K562 (cell line): Measurements from ENCODE around the gene GMEB2. TPM values are rescaled to one million over a fixed set of nuclear protein-coding genes. Genes with fewer than 3 reads are reported as not detected.

Experiments used
- CBFA2T3 ChIP-seq: fragments of 450-650 bp; IDR thresholded peaks from 2 replicates; pipeline ENCODE4 v1.6.1; 2017
- CHCHD3 ChIP-seq: fragments of 250-450 bp; sonication (Bioruptor Pico); IDR thresholded peaks from 2 replicates; pipeline ENCODE4 v2.1.2; 2022; ENCODE audit warnings: mild to moderate bottlenecking
- CHD2 ChIP-seq: IDR thresholded peaks from 2 replicates; pipeline ENCODE4 v1.6.1; 2011; ENCODE audit warnings: low read depth, low read length
- CREM ChIP-seq: IDR thresholded peaks from 2 replicates; pipeline ENCODE4 v1.6.1; 2014; ENCODE audit warnings: antibody characterized with exemption, low read depth
- DEAF1 ChIP-seq: fragments of 450-650 bp; formaldehyde crosslinking; IDR thresholded peaks from 2 replicates; pipeline ENCODE4 v1.4.0; 2020; ENCODE audit warnings: mild to moderate bottlenecking, moderate library complexity
- ERF ChIP-seq: fragments of 450-650 bp; formaldehyde crosslinking; IDR thresholded peaks from 2 replicates; pipeline ENCODE4 v1.4.0; 2020; ENCODE audit warnings: mild to moderate bottlenecking, mixed read lengths
- ESRRA ChIP-seq: fragments of 450-650 bp; IDR thresholded peaks from 2 replicates; pipeline ENCODE4 v1.6.1; 2014; ENCODE audit warnings: low read depth, mild to moderate bottlenecking, moderate library complexity, borderline replicate concordance
- HLTF ChIP-seq: fragments of 450-650 bp; IDR thresholded peaks from 2 replicates; pipeline ENCODE4 v1.6.1; 2016
- KLF13 ChIP-seq: fragments of 450-650 bp; IDR thresholded peaks from 2 replicates; pipeline ENCODE4 v1.6.1; 2016; ENCODE audit warnings: missing genetic modification characterization, low read depth, mild to moderate bottlenecking, missing compliant biosample characterization, moderate library complexity, borderline replicate concordance
- PHF20 ChIP-seq: fragments of 450-650 bp; IDR thresholded peaks from 2 replicates; pipeline ENCODE4 v1.6.1; 2018; ENCODE audit not compliant: partially characterized antibody
- RFX7 ChIP-seq: fragments of 250-450 bp; sonication (Bioruptor Pico); IDR thresholded peaks from 2 replicates; pipeline ENCODE4 v1.5.1; 2021; ENCODE audit warnings: mild to moderate bottlenecking
- SNIP1 ChIP-seq: fragments of 450-650 bp; IDR thresholded peaks from 2 replicates; pipeline ENCODE4 v1.7.1; 2017; ENCODE audit warnings: low read depth, mild to moderate bottlenecking
- TAF15 ChIP-seq: fragments of 200-400 bp; formaldehyde crosslinking; IDR thresholded peaks from 2 replicates; pipeline ENCODE4 v1.6.1; 2017; ENCODE audit warnings: mild to moderate bottlenecking, low read depth, low read length, moderate library complexity
- TRIM25 ChIP-seq: fragments of 450-650 bp; IDR thresholded peaks from 2 replicates; pipeline ENCODE4 v1.7.0; 2016; ENCODE audit warnings: borderline replicate concordance
- ZNF165 ChIP-seq: fragments of 250-450 bp; sonication (Bioruptor Pico); IDR thresholded peaks from 2 replicates; pipeline ENCODE4 v1.4.0; 2020; ENCODE audit warnings: borderline replicate concordance
- ZNF175 ChIP-seq: fragments of 200-800 bp; sonication (Bioruptor generic); IDR thresholded peaks from 2 replicates; pipeline ENCODE4 v1.6.1; 2016; ENCODE audit warnings: low read depth, mild to moderate bottlenecking, missing genetic modification characterization, missing compliant biosample characterization
- ZNF644 ChIP-seq: fragments of 200-800 bp; sonication (Bioruptor generic); IDR thresholded peaks from 2 replicates; pipeline ENCODE4 v1.6.1; 2016; ENCODE audit warnings: low read depth, missing genetic modification characterization, missing compliant biosample characterization
- ZNF79 ChIP-seq: fragments of 250-450 bp; sonication (Bioruptor Pico); IDR thresholded peaks from 2 replicates; pipeline ENCODE4 v1.4.0; 2020; ENCODE audit warnings: low read depth, mild to moderate bottlenecking, moderate library complexity
- polyA plus RNA-seq, 8 experiments: library from polyadenylated mRNA; depleted of rRNA in 4 of 8; stranded (reverse) in 5 of 8; unstranded in 3 of 8; fragments of >200 nt; fragmentation: Nextera tagmentation in 2 of 8; fragmentation: Illumina TruSeq in 1 of 8; extraction: Ambion mirVana in 2 of 8; extraction: Trizol in 1 of 8; gene quantifications; 2 replicates each; pipeline versions ENCODE4 v1.2.1 to v1.2.3, GENCODE V29; 2011 to 2014; ENCODE audit warnings: inconsistent platforms in 1 of 8, missing spikeins in 1 of 8
- total RNA-seq, 7 experiments: library from RNA; depleted of rRNA in 6 of 7; stranded (reverse); fragments of >200 nt in 6 of 7; fragmentation: Illumina TruSeq in 2 of 7; extraction: Trizol in 2 of 7; gene quantifications; 2 replicates each; pipeline versions ENCODE4 v1.2.1 to v1.2.3, GENCODE V29; 2011 to 2021; ENCODE audit warnings: low replicate concordance in 1 of 7
- TF ChIP-seq, protein P1 (sequence below): fragments of 450-650 bp; IDR thresholded peaks from 2 replicates; pipeline ENCODE4 v1.6.1; 2017; ENCODE audit warnings: antibody characterized with exemption
- TF ChIP-seq, protein P2 (sequence below): sonication (generic); formaldehyde crosslinking; IDR thresholded peaks from 2 replicates; pipeline ENCODE4 v1.8.0; 2023; ENCODE audit warnings: mild to moderate bottlenecking, missing genetic modification reagents

Gene GMEB2
- total and polyA plus RNA-seq, 9 of the 15 experiments (the other 6 are each of a cell fraction or from before 2014, with no cell fraction given) = 0.03 to 13.9 (median 6.3) TPM

- TF ChIP-seq ERF (CRISPR knock-in tag) (0 out of 2 replicates have a peak, but pooled peaks have one; percentile 44), ZNF644 (tag) (no peak), CBFA2T3 (peak; percentile 68), ESRRA (no peak; the same call in 1 of the 2 replicates), ZNF175 (CRISPR knock-in tag) (no peak), RFX7 (CRISPR knock-in tag) (no peak), PHF20 (no peak), ZNF165 (CRISPR knock-in tag) (no peak), SNIP1 (no peak), DEAF1 (CRISPR knock-in tag) (no peak), HLTF (no peak), TAF15 (no peak), CREM (peak; percentile 9; the same call in 1 of the 2 replicates), CHD2 (no peak), ZNF79 (CRISPR knock-in tag) (no peak), TRIM25 (no peak), KLF13 (tag) (no peak), CHCHD3 (CRISPR knock-in tag) (no peak)
- TF ChIP-seq, protein P1, sequence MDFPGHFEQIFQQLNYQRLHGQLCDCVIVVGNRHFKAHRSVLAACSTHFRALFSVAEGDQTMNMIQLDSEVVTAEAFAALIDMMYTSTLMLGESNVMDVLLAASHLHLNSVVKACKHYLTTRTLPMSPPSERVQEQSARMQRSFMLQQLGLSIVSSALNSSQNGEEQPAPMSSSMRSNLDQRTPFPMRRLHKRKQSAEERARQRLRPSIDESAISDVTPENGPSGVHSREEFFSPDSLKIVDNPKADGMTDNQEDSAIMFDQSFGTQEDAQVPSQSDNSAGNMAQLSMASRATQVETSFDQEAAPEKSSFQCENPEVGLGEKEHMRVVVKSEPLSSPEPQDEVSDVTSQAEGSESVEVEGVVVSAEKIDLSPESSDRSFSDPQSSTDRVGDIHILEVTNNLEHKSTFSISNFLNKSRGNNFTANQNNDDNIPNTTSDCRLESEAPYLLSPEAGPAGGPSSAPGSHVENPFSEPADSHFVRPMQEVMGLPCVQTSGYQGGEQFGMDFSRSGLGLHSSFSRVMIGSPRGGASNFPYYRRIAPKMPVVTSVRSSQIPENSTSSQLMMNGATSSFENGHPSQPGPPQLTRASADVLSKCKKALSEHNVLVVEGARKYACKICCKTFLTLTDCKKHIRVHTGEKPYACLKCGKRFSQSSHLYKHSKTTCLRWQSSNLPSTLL = no peak
- TF ChIP-seq, protein P2, sequence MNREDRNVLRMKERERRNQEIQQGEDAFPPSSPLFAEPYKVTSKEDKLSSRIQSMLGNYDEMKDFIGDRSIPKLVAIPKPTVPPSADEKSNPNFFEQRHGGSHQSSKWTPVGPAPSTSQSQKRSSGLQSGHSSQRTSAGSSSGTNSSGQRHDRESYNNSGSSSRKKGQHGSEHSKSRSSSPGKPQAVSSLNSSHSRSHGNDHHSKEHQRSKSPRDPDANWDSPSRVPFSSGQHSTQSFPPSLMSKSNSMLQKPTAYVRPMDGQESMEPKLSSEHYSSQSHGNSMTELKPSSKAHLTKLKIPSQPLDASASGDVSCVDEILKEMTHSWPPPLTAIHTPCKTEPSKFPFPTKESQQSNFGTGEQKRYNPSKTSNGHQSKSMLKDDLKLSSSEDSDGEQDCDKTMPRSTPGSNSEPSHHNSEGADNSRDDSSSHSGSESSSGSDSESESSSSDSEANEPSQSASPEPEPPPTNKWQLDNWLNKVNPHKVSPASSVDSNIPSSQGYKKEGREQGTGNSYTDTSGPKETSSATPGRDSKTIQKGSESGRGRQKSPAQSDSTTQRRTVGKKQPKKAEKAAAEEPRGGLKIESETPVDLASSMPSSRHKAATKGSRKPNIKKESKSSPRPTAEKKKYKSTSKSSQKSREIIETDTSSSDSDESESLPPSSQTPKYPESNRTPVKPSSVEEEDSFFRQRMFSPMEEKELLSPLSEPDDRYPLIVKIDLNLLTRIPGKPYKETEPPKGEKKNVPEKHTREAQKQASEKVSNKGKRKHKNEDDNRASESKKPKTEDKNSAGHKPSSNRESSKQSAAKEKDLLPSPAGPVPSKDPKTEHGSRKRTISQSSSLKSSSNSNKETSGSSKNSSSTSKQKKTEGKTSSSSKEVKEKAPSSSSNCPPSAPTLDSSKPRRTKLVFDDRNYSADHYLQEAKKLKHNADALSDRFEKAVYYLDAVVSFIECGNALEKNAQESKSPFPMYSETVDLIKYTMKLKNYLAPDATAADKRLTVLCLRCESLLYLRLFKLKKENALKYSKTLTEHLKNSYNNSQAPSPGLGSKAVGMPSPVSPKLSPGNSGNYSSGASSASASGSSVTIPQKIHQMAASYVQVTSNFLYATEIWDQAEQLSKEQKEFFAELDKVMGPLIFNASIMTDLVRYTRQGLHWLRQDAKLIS (CRISPR knock-in tag) = no peak
Observed at GRCh38 chr20:63552481-63553249, 74.2 kb downstream of the GMEB2 start (continued).
